Measurements from ENCODE around the gene ASIC3. TPM values are rescaled to one million over a fixed set of nuclear protein-coding genes. Genes with fewer than 3 reads are reported as not detected.
A peak's percentile ranks its signal among the peaks of the same experiment; 100 is the strongest.

Gene ASIC3
- total RNA-seq, 2 donors from 2014 or later: 4.0 to 4.2 TPM

- peak; percentile 54 for DNase-seq
- intact Hi-C loops (cut with DNase I): no loop called here
- ATAC-seq: peak; percentile 6 to 44
Measured at GRCh38 chr7:151062399-151063211, 14.3 kb downstream of the ASIC3 start.

- peak; percentile 2 to 6 for ATAC-seq
- intact Hi-C loops (cut with DNase I): no loop called here
- peak; percentile 60 for DNase-seq
Measured at GRCh38 chr7:151063212-151063561, 14.9 kb downstream of the ASIC3 start.

- ATAC-seq (no peak), DNase-seq (no peak)
- intact Hi-C loops (cut with DNase I): no loop called here
Measured at GRCh38 chr7:151064454-151064853, 16.1 kb downstream of the ASIC3 start.

- DNase-seq: no peak
- no peak for ATAC-seq
- intact Hi-C loops (cut with DNase I): no loop called here
Measured at GRCh38 chr7:151064993-151065392, 16.7 kb downstream of the ASIC3 start.

- ATAC-seq: no peak
- DNase-seq: no peak
- intact Hi-C loops (cut with DNase I): no loop called here
Measured at GRCh38 chr7:151065516-151065915, 17.2 kb downstream of the ASIC3 start.

GRCh38 chr7:151066273-151066974, 18.1 kb downstream of the ASIC3 start:
- ATAC-seq (no peak), DNase-seq (no peak)
- intact Hi-C loops (cut with DNase I): no loop called here

DNA sequence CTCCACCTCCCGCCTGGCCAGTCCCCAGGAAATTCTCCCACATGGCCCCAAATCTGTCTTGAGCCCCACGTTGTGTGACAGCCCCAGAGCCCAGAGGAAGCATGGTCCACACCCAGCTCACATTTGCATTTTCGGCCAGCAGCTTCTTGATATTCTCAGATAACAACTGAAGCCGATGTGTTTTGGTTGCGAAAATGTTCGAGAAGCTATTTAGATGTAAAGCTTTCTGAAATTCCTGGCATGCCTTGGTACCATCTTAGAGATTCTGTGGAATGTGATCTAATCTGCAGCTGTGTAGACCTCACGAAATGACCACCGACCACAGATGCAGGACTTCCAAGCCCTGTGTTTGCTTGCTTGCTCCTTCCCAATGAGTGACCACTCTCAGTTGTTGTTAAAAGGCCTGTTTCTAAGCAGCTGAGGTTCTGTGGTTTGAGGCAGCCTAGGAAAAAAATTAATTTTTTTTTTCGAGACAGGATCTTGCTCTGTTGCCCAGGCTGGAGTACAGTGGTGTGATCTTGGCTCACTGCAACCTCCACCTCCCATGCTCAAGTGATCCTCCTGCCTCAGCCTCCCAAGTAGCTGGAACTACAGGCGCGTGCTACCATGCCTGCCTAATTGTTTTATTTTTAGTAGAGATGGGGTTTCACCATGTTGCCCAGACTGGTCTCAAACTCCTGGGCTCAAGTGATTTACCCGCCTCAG, 19.9 kb downstream of the ASIC3 start:
- ATAC-seq (no peak), DNase-seq (no peak)
- intact Hi-C loops (cut with DNase I): no loop called here

- no peak for DNase-seq
- ATAC-seq: no peak
- intact Hi-C loops (cut with DNase I): no loop called here
Measured at GRCh38 chr7:151069841-151070573, 21.7 kb downstream of the ASIC3 start.

DNA sequence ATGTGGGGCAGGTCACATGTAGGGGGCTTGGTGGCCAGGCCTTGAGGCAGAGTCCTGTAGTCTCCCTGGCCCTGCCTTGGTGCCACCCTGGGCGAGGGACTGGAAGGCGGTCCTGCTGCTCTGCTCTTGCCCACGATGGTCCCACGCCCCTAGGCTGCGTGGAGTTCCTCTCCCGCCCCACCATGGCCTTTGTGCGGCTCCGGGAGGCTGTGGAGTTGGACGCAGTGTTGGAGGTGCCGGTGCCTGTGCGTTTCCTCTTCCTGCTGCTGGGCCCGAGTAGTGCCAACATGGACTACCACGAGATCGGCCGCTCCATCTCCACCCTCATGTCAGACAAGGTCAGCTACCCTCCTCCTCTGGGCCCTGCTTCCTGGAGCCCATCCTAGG, 22.2 kb downstream of the ASIC3 start:
- intact Hi-C loops (cut with DNase I): no loop called here
- DNase-seq: no peak
- ATAC-seq: no peak

GRCh38 chr7:151071032-151071866, 22.9 kb downstream of the ASIC3 start:
- DNase-seq (no peak), ATAC-seq (no peak)
- intact Hi-C loops (cut with DNase I): no loop called here

DNA sequence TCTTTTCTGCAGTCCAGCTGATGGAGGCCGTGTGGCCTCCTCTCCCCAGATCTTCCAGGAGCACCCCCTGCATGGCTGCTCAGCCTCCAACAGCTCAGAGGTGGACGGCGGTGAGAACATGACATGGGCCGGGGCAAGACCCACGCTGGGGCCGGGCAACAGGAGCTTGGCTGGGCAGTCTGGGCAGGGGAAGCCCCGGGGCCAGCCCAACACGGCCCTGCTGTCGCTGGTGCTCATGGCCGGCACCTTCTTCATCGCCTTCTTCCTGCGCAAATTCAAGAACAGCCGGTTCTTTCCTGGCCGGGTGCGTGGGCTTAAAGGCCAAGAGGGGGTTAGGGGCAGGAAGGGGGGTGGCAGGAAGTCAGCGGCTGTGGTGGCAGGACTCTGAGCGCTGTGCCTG, 25.7 kb downstream of the ASIC3 start:
- no peak for ATAC-seq
- intact Hi-C loops (cut with DNase I): no loop called here
- DNase-seq: no peak

DNA sequence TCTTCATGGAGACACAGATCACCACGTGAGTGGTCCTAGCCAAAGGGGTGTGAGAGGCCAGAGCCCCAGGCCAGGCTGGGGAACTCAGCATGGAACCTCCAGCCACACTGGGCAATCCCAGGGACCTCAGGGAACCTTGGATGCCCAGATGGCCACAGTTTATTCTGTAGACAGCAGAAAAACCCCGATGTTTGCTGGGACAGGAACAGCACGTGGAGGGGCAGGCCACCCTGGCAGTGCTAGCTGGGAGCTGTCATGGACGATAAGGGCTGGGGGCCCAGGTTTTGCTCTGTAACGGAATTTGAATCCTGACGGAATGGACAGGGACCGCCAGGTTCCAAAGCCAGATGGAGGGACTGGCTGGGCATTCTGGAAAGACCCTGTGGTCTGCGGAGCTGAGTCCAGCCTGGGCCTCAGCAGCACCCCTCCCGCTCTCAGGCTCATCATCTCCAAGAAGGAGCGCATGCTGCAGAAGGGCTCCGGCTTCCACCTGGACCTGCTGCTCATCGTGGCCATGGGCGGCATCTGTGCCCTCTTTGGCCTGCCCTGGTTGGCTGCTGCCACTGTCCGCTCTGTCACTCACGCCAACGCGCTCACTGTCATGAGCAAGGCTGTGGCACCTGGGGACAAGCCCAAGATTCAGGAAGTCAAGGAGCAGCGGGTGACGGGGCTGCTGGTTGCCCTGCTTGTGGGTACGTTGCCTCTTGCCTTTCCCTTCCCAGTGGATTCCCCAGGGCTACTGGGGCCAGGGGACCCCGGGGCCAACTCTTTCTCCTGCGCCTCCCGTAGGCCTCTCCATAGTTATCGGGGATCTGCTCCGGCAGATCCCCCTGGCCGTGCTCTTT, 26.7 kb downstream of the ASIC3 start:
- intact Hi-C loops (cut with DNase I): no loop called here
- DNase-seq: no peak
- ATAC-seq: no peak

- intact Hi-C loops (cut with DNase I): no loop called here
- DNase-seq: no peak
- no peak for ATAC-seq
Measured at GRCh38 chr7:151075662-151075971, 27.3 kb downstream of the ASIC3 start.

- DNase-seq (no peak), ATAC-seq (no peak)
- intact Hi-C loops (cut with DNase I): no loop called here
Measured at GRCh38 chr7:151075978-151076426, 27.7 kb downstream of the ASIC3 start.

DNA sequence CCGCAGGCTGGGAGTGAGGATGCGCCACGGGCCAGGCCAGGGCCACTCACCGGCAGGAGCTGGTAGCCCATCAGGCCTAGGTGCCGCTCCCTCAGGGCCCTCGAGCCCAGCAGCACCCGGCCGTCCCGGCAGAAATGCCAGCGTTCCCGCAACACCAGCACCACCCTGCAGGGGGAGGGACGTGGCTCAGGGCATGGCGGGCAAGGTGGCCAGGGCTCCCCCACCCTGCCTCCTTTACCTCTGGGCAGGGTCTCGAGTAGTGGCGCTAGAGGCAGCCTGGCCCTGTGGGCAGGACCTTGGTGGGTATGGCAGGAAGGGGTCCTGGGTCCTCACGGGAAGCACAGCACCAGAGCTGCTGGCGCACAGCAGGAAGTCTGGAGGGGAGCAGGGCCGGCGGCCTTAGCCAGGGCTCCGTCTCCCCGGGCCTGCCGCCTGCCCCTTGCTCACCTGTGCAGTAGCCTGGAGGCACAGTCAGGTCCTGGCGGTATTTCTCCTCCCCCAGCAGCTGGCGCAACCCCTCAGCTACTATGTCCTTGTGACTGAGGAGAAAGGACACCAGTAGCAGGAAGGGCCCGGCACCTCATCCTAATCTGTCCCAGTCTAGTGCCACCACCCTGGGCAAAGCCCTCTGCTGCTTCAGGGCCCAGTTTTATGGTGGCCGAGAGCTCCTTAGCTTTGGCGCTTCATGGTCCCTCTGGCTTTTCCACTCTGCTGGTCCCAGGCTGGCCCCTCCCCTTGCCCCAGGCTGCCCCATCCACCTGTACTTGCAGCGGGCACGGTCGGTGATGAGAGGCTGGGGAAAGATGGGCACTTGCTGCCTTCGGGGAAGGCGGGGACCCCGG, 28.8 kb downstream of the ASIC3 start:
- intact Hi-C loops (cut with DNase I): no loop called here
- ATAC-seq (no peak), DNase-seq (no peak)

- ATAC-seq (no peak), DNase-seq (no peak)
- intact Hi-C loops (cut with DNase I): no loop called here
Measured at GRCh38 chr7:151077705-151078232, 29.4 kb downstream of the ASIC3 start.
